ENCODE data around the gene GPRC5C. TPM values are rescaled to one million over a fixed set of nuclear protein-coding genes. Genes with fewer than 3 reads are reported as not detected.
A peak's percentile ranks its signal among the peaks of the same experiment; 100 is the strongest.

GPRC5C gene
- total and polyA plus RNA-seq, 2 of the 8 experiments (the other 6 are each of a cell fraction or from before 2014, with no cell fraction given) = 18.3 to 55.8 TPM

DNA sequence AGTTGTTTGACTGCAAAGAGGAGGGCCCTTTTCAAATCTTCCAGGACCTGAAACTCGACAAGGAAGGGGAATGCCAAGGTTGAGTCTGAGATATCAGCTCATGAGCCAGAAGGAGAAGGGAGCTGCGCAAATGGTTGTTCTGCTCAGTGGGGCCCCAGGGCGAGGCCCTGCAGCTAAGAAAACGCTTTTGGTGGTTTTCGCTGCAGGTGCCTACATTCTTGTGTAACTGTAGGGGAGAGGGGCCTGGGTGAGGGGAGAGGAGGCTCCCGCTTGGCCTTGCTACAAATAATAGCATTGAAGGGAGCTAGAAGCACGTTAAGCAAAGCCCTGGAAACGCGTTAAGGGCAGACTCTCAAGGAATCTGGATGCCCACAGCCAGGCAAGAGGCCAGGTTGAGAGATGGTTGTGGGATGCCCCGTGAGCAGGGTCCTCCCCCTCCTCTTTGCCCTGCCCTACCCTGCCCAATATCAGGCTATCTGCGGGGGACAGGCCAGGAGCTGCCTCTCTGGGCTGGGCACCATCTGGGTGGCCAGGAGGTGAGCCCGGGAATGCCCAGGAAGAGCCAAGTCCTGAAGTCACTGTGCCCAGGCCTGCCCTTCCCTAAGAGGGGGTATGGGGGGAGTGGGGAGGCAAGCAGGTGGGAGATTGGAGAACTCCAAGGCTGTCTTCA lies 42.7 kb upstream of the GPRC5C start:
- Histone ChIP-seq H3K27me3 (replicated peaks in 1 of 4; ENCODE audit: control insufficient read depth in 3 of 4, extremely low read depth in 1 of 4, insufficient read depth in 3 of 4, low read length in 3 of 4) (no peaks in the 10 kb centered on the region; a peak in 1 of 7 replicates), H2BK5ac (ENCODE audit: low read depth, low read length) (no peak overlapping the region), H3K4me1 (replicated peaks in 1 of 4; ENCODE audit: control insufficient read depth in 3 of 4, insufficient read depth in 4 of 4, low read length in 3 of 4) (peaks cover 5 to 20% (median 12%) of the 10 kb centered on the region in 4 experiments), H3K18ac (ENCODE audit: extremely low read depth, low read length) (no peak overlapping the region), H3K79me1 (ENCODE audit: low read depth, low read length) (no peaks in the 10 kb centered on the region), H3K9me3 (ENCODE audit: insufficient read depth in 2 of 2, low read depth in 1 of 2, low read length in 1 of 2) (no peaks in the 10 kb centered on the region), H4K91ac (replicated peaks; ENCODE audit: insufficient read length, low read length) (no peak overlapping the region), H2AK5ac (ENCODE audit: low read depth, low read length) (peak overlapping the region; percentile 39; the same call in 1 of the 2 replicates), H3K14ac (ENCODE audit: insufficient read length) (no peak overlapping the region), H4K20me1 (replicated peaks in 1 of 2; ENCODE audit: control insufficient read depth in 1 of 2, insufficient read depth in 2 of 2, low read length in 2 of 2) (no peaks in the 10 kb centered on the region), H3K9ac (replicated peaks in 1 of 4; ENCODE audit: extremely low read depth in 1 of 4, low read depth in 3 of 4, low read length in 3 of 4) (no peak overlapping the region), H3K4me2 (ENCODE audit: insufficient read depth in 1 of 2, low read depth in 2 of 2, low read length in 2 of 2) (peak overlapping the region in 1 of 2 experiments; percentile 30; a peak in 1 of 4 replicates), H2BK20ac (ENCODE audit: low read length) (no peak overlapping the region), H3K56ac (replicated peaks; ENCODE audit: insufficient read length, low read depth, low read length) (no peak overlapping the region), H3K23ac (ENCODE audit: insufficient read length) (no peak overlapping the region), H4K8ac (ENCODE audit: extremely low read depth, insufficient read depth, low read length) (no peak overlapping the region), H2BK120ac (replicated peaks; ENCODE audit: low read depth, low read length) (no peak overlapping the region), H3K27ac (ENCODE audit: low read depth, low read length) (no peak overlapping the region), H2BK15ac (ENCODE audit: low read length) (0 out of 2 replicates have a peak overlapping the region, but pooled peaks have one; percentile 46), H3K4me3 (ENCODE audit: extremely low read depth in 1 of 4, insufficient read depth in 2 of 4, low read depth in 3 of 4, low read length in 4 of 4) (no peak overlapping the region), H3K23me2 (ENCODE audit: low read depth, low read length) (no peaks in the 10 kb centered on the region), H3K36me3 (ENCODE audit: control insufficient read depth in 2 of 4, insufficient read depth in 4 of 4, low read length in 3 of 4) (no peaks in the 10 kb centered on the region), H3K4ac (replicated peaks; ENCODE audit: insufficient read length, low read depth, low read length) (no peak overlapping the region), H3K79me2 (ENCODE audit: control insufficient read depth in 1 of 2, insufficient read depth in 2 of 2, low read length in 2 of 2) (no peaks in the 10 kb centered on the region), H4K5ac (ENCODE audit: insufficient read length, low read depth, low read length) (no peak overlapping the region), H2BK12ac (ENCODE audit: low read depth, low read length) (peak overlapping the region; percentile 50; the same call in 1 of the 2 replicates), H2AFZ (ENCODE audit: low read length) (peak overlapping the region; percentile 72; the same call in 1 of the 2 replicates)
- 69% methylated on average over 12 of the region's 12 CpGs; no CpG with 5 or more reads in 1 of the 2 experiments for WGBS, 2 experiments (ENCODE audit: extremely low coverage in 1 of 2, insufficient coverage in 1 of 2, insufficient read length in 1 of 2, insufficient replicate concordance in 2 of 2, low coverage in 1 of 2, low lambda C conversion rate in 2 of 2, missing lambda C conversion rate in 1 of 2)
- FAIRE-seq (no peak), DNase-seq (ENCODE audit: low read depth in 1 of 2, low spot score in 2 of 2) (no peak)
- TF ChIP-seq, protein P1, sequence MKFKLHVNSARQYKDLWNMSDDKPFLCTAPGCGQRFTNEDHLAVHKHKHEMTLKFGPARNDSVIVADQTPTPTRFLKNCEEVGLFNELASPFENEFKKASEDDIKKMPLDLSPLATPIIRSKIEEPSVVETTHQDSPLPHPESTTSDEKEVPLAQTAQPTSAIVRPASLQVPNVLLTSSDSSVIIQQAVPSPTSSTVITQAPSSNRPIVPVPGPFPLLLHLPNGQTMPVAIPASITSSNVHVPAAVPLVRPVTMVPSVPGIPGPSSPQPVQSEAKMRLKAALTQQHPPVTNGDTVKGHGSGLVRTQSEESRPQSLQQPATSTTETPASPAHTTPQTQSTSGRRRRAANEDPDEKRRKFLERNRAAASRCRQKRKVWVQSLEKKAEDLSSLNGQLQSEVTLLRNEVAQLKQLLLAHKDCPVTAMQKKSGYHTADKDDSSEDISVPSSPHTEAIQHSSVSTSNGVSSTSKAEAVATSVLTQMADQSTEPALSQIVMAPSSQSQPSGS (IDR thresholded peaks at IDR 0.05; ENCODE audit: low read length) = no peak
- ChIA-PET CTCF (ENCODE audit: partially characterized antibody) (interaction anchor here (0.6 to 2.6 kb wide), 14 partner anchors 10 to 184 kb away, joined by 3 to 13 read pairs (median 4); partner anchors contain the start of gene GPR142), POLR2A (ENCODE audit: partially characterized antibody) (no interaction called here)
